SKM-1 treated with dmso at 0.1 percent for 144 hours (cell line): ENCODE data around the gene TICAM2.

Source experiments
- DNase-seq: peaks from one replicate; lab custom pipeline; 2025; ENCODE audit not compliant: unreplicated experiment; lab: John Stamatoyannopoulos, UW

The TICAM2 gene

GRCh38 chr5:115573133-115573532 is 29.1 kb downstream of the TICAM2 start:
- no peak for DNase-seq

GRCh38 chr5:115571441-115571878 is 30.8 kb downstream of the TICAM2 start:
- DNase-seq = no peak

- no peak for DNase-seq
Observed at GRCh38 chr5:115568668-115569067, 33.6 kb downstream of the TICAM2 start.

GRCh38 chr5:115565233-115565632 is 37.0 kb downstream of the TICAM2 start:
- DNase-seq = no peak

GRCh38 chr5:115561176-115561575 is 41.1 kb downstream of the TICAM2 start:
- DNase-seq = no peak

- DNase-seq = no peak
Observed at GRCh38 chr5:115559524-115559923, 42.8 kb downstream of the TICAM2 start.

GRCh38 chr5:115558388-115558956 is 43.8 kb downstream of the TICAM2 start:
- DNase-seq = no peak

- DNase-seq = no peak
Observed at GRCh38 chr5:115557667-115558387, 44.5 kb downstream of the TICAM2 start.

GRCh38 chr5:115556276-115556675 is 46.0 kb downstream of the TICAM2 start:
- DNase-seq = no peak

GRCh38 chr5:115555084-115555633 is 47.1 kb downstream of the TICAM2 start:
- no peak for DNase-seq

- no peak for DNase-seq
Observed at GRCh38 chr5:115553082-115553481, 49.2 kb downstream of the TICAM2 start.

GRCh38 chr5:115551415-115551814 is 50.9 kb downstream of the TICAM2 start:
- DNase-seq = no peak

- no peak for DNase-seq
Observed at GRCh38 chr5:115549154-115549553, 53.1 kb downstream of the TICAM2 start.

- DNase-seq = no peak
Observed at GRCh38 chr5:115548683-115549082, 53.6 kb downstream of the TICAM2 start.

GRCh38 chr5:115545351-115545882 is 56.9 kb downstream of the TICAM2 start:
- DNase-seq = no peak

GRCh38 chr5:115544436-115545350 is 57.6 kb downstream of the TICAM2 start, which contains the start of gene FEM1C:
Gene FEM1C (minus strand): TSS chr5:115544775. CDS start chr5:115543493, 1,282 bp downstream.
- peak; percentile 92 for DNase-seq

- peak; percentile 23 for DNase-seq
Observed at GRCh38 chr5:115544043-115544435, 58.2 kb downstream of the TICAM2 start.

GRCh38 chr5:115543365-115544042 is 58.8 kb downstream of the TICAM2 start:
- DNase-seq = peak; percentile 23

GRCh38 chr5:115542651-115543364 is 59.5 kb downstream of the TICAM2 start:
- DNase-seq = peak; percentile 6

GRCh38 chr5:115542086-115542485 is 60.2 kb downstream of the TICAM2 start:
- DNase-seq = no peak
